ENCODE results near the gene CARS1.
A peak's percentile ranks its signal among the peaks of the same experiment; 100 is the strongest.

DNA sequence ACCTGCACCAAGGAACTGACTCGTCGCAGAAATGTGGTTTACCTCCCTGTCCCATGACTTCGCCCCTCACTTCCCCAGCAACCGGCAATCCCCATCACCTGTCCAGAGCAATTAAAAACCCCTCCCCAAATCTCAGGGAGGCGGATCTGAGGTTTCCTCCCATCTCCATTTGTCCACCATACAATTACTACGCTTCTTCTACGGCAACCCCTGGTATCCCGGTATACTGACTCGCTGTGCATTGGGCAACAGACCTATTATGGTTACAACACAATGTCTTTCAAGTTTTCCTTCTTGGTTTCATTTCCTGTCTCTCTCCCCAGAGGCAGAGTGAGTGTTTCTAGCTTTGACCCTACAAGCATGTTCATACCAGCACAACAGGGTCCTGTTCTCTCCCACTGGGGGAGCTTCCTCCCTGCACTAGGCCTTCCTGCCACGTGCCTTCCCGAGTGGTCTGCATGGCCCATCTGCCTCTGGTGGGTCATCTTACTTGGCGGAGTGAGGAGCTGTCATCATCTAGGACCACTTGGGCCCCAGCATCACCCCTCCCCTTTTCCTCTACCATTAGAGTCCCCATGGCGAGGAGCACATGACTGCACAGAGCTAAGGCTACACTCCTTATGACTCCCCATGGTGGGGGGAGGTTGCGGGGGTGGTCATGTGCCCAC, 34.8 kb downstream of the CARS1 start:
- TF ChIP-seq CEBPB (IDR thresholded peaks at IDR 0.05; ENCODE audit: low read depth, low read length), result peak; percentile 94
- TF ChIP-seq RAD21 (IDR thresholded peaks at IDR 0.05; ENCODE audit: low read length), result no peak
- no peak for TF ChIP-seq POLR2A (IDR thresholded peaks at IDR 0.05; ENCODE audit: low read depth, low read length)
- TF ChIP-seq, protein P1, sequence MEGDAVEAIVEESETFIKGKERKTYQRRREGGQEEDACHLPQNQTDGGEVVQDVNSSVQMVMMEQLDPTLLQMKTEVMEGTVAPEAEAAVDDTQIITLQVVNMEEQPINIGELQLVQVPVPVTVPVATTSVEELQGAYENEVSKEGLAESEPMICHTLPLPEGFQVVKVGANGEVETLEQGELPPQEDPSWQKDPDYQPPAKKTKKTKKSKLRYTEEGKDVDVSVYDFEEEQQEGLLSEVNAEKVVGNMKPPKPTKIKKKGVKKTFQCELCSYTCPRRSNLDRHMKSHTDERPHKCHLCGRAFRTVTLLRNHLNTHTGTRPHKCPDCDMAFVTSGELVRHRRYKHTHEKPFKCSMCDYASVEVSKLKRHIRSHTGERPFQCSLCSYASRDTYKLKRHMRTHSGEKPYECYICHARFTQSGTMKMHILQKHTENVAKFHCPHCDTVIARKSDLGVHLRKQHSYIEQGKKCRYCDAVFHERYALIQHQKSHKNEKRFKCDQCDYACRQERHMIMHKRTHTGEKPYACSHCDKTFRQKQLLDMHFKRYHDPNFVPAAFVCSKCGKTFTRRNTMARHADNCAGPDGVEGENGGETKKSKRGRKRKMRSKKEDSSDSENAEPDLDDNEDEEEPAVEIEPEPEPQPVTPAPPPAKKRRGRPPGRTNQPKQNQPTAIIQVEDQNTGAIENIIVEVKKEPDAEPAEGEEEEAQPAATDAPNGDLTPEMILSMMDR (conservative IDR thresholded peaks at IDR 0.05; ENCODE audit: low read depth, low read length), result no peak
- TF ChIP-seq, protein P2, sequence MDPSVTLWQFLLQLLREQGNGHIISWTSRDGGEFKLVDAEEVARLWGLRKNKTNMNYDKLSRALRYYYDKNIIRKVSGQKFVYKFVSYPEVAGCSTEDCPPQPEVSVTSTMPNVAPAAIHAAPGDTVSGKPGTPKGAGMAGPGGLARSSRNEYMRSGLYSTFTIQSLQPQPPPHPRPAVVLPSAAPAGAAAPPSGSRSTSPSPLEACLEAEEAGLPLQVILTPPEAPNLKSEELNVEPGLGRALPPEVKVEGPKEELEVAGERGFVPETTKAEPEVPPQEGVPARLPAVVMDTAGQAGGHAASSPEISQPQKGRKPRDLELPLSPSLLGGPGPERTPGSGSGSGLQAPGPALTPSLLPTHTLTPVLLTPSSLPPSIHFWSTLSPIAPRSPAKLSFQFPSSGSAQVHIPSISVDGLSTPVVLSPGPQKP (IDR thresholded peaks at IDR 0.05; ENCODE audit: borderline replicate concordance, low read depth, low read length), result no peak
- no peak for TF ChIP-seq MAFK (IDR thresholded peaks at IDR 0.05; ENCODE audit: low read depth, low read length)

Measured in IMR-90 (cell line).